SKM-1 treated with dmso at 0.1 percent for 144 hours (cell line): Measurements from ENCODE around the gene ASTN2.
"Not testable (repeated sequence)": the region's sequence is repeated elsewhere in the genome, so short reads cannot be mapped to it uniquely, and the experiment has no call there.

Experiments used
- DNase-seq: peaks from one replicate; lab custom pipeline; 2025; ENCODE audit not compliant: unreplicated experiment; lab: John Stamatoyannopoulos, UW

Gene ASTN2

DNA sequence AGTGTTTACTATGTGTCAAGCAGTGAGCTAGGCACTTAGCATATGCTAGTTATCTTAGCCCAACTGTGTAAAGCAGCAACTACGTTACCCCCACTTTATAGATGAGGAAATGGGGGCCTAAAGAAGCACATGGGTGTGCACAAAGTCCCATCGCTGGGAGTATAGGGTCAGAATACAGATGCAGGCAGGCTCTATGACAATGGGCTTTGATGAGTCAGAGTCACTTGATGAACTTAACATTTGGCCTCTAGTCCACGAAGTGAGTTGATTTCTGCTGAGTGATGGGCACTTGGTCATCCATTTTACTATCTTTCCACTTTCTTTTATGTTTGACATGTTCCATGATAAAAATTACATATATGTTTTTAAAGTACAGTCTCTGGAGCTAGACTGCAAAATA, 523.4 kb downstream of the ASTN2 start:
- no peak for DNase-seq

DNA sequence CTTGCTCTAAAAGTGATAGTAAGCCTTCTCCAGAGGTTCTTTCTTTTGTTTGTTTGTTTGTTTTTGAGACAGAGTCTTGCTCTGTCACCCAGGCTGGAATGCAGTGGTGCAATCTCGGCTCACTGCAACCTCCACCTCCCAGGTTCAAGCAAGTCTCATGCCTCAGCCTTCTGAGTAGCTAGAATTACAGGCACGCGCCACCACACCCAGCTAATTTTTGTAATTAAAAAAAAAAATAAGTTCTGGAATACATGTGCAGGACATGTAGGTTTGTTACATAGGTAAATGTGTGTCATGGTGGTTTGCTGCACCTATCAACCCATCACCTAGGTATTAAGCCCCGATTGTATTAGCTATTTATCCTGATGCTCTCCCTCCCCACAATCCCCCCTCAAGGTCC, 526.4 kb downstream of the ASTN2 start:
- not testable (repeated sequence) for DNase-seq

- no peak for DNase-seq
Observed at GRCh38 chr9:116888066-116888465, 526.8 kb downstream of the ASTN2 start.

DNA sequence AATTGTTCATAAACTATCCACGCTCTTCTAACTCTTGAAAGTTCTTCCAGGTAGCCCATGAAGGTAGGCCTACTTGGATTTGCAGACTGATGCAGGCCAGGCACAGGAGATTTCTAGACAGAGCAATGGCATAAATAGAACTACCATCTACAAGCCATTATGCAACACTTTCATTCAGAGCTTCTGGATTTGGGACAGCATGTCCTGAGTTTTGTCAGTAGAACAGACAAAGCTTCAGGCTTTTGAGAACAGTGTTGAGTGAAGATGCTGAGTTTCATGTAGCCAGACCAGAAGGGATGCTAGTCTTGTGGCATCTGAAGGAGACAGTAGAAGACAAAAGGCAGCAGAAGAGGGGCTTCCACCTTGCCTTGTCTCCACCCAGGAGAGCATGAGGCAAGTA, 531.2 kb downstream of the ASTN2 start:
- DNase-seq: no peak

DNA sequence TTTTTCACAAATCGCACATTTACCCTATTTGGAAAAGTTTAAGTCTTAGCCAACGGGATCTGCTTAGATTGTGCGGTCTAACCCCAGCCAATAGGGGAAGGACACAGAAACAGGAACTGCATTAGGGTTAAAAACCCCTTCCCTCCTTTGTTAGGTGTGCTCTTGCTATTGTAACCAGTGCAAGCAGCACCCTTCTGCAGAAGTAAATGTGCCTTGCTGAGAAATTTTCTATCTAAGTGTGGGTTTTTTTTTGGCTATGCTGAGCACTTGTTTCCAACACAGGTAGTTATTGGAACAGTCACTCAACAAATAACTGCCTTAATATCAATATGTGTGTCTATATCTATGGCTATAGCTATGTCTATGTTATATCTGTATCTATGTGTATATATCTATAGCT, 537.8 kb downstream of the ASTN2 start:
- DNase-seq: no peak

DNA sequence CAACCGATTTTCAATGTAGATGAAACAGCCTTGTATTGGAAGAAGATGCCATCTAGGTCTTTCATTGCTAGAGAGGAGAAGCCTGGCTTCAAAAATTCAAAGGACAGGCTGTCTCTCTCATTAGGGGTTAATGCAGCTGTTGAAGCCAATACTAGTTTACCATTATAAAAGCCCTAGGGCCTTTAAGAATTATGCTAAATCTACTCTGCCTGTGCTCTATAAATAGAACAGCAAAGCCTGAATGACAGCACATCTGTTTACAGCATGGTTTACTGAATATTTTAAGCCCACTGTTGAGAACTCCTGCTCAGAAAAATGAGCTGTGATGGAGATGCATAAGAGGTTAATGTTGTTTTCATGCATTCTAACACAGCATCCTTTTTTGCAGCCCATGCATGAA, 539.3 kb downstream of the ASTN2 start:
- no peak for DNase-seq

DNA sequence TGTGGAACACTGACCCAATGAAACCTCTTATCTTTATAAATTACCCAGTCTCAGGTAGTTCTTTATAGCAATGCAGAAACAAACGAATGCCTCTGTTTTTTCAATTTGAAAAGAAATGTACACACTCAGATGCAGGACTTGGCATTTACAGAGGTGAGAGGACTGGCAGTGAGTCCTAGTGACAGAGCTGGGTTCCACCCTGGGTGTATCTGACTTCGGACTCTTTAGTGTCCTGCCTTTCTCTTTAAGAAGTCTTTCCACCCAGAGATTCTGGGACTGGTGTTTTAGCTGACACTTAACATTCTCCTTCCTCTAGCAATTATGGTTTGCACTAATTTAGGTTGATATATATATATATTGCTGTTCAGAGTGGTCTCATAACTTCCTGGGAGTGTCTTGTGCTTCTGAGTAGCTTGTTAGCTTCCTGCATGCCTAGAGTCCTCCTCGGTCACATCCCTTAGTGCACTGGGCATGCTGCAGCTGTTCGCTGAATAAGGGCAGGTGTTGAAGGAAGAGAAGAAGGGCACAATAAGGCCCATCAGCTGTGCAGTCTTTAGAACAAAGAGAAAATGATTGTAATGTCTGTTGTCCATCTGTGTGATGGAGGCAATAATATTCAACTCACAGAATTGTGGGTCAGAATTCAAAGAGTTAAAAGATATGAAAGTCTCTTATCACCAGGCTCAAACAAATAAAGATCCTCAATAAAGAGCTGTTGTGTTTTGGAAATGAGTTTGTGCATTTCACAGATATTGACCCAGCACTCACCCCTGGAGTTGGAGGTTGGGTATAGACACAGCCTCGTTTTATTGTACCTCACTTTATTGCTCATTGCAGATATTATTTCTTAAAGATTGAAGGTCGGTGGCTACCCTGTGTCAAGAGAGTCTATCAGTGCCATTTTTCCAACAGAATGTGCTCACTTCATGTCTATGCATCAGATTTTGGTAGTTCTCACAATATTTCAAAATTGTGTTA, 540.6 kb downstream of the ASTN2 start:
- DNase-seq: no peak

GRCh38 chr9:116873491-116873890, 541.4 kb downstream of the ASTN2 start:
- DNase-seq: no peak

DNA sequence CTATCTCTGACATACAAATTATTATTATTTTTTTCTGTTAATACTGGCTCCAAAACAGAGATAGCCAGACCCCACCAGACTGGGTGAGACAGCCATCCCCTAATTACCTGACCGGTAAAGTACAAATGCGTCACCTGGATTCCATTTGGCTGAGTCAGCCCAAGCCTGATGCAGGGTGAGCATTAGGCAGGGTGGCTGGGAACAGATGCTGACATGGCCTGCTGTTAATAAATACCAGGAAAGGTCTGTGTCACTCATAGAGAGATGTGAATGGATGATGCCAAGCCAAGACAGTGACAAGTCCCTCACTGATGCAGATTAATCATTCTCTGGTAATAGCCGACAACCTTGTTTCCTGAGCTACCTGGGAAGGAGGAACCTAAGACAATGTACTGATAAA, 544.3 kb downstream of the ASTN2 start:
- no peak for DNase-seq

GRCh38 chr9:116868201-116868600, 546.7 kb downstream of the ASTN2 start:
- no peak for DNase-seq

GRCh38 chr9:116861321-116861720, 553.5 kb downstream of the ASTN2 start:
- DNase-seq: no peak

- DNase-seq: no peak
Observed at GRCh38 chr9:116860509-116861120, 554.2 kb downstream of the ASTN2 start.

GRCh38 chr9:116859763-116860162, 555.1 kb downstream of the ASTN2 start:
- DNase-seq: no peak

- DNase-seq: no peak
Observed at GRCh38 chr9:116857321-116857720, 557.5 kb downstream of the ASTN2 start.

GRCh38 chr9:116855881-116856662, 558.8 kb downstream of the ASTN2 start:
- DNase-seq: no peak

GRCh38 chr9:116849721-116850120, 565.1 kb downstream of the ASTN2 start:
- no peak for DNase-seq

DNA sequence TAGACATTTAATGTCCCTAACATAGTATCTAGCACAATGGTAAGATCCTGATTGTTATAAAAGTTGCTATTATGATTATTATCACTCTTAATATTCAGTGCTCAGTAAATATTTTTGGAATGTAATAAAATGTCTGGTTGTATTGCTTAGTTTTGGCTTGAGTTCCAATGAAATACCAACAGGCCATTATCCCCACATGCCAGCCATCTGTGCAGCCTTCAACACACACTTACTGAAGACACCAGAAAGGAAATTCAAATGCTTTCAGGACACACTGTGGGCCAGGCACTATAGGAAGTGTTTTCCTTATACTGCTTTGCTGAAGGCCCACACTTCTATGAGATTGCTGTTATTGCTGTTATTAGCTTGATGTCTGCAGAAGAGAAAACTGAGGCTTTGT, 570.2 kb downstream of the ASTN2 start:
- no peak for DNase-seq

DNA sequence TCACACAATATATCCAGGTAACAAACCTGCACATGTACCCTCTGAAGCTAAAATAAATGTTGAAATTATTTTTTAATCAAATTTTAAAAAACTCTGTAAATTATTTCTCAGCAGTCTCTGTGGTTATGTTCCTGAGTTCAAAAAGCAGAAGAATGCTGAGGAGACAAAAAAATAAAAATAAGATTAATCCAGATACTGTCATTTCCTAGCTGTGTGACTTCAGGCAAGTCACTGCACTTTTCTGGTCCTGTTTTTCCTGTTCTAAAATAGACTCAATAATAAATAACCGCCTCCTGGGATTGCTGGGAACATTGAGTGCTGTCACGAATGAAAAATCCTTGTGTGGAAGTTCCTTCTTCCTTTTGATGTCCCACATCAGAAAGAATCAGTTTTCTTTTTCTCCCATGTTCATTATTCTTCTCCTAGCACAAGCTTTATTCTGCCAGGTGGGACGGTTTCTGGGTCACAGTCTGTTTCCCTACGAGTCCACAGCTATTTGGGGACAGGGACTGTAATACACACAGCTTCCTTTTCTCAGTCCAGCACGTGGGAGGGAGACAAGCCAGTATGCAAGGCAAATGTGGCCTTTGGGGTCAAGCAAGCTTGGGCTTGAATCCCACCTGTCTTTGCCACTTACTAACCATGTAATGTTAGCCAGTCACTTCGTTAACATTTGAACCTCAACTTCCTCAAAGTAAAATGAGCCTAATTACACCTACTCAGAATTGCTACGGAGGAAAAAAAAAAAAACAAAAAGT, 570.8 kb downstream of the ASTN2 start:
- DNase-seq: no peak

GRCh38 chr9:116842658-116843057, 572.2 kb downstream of the ASTN2 start:
- no peak for DNase-seq

DNA sequence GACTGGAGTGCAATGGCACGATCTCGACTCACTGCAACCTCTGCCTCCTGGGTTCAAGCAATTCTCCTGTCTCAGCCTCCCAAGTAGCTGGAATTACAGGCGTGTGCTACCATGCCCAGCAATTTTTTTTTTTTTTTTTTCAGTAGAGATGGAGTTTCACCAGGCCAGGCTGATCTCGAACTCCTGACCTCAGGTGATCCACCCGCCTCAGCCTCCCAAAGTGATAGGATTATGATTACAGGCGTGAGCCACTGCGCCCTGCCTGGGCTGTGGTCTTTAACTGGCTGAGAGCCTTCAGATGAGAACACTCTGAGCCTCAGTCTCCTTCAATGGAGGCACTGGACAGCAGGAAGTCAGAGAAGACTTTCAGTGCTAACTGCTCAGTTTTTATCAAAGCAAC, 576.4 kb downstream of the ASTN2 start:
- not testable (repeated sequence) for DNase-seq
